Measurements from ENCODE around the gene CDK15.

DNA sequence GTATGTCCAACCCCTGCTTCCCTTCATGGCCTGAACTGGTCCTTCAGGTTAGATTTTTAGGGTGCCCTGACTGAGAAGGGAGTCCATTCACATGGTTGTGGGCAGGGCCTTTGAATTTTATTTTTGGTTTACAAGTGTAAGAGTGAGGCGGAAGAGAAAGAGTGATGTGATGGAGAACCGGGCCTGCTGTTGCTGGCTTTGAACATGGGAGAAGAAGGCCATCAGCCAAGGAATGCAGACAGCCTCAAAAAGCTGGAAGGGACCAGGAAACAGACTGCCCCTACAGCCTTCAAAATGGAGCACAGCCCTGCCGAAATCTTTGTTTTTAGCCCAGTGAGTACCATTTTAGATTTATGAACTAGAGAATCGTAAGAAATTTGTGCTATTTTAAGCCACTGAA is 105.0 kb downstream of the CDK15 start:
- TF ChIP-seq POLR2A (IDR thresholded peaks at IDR 0.05) = no peak
- no peak for TF ChIP-seq CTCF (IDR thresholded peaks at IDR 0.05)
